DMS 273 treated with DMSO at 0.1 percent for 48 hours (cell line): ENCODE results near the gene TEAD1.
A peak's percentile ranks its signal among the peaks of the same experiment; 100 is the strongest.

Source experiments
- DNase-seq: peaks from one replicate; lab custom pipeline; 2025; lab: John Stamatoyannopoulos, UW

TEAD1 gene

GRCh38 chr11:12834166-12834565, 159.9 kb downstream of the TEAD1 start:
- no peak for DNase-seq

GRCh38 chr11:12834630-12835029, 160.4 kb downstream of the TEAD1 start:
- DNase-seq, result no peak

GRCh38 chr11:12835286-12835685, 161.1 kb downstream of the TEAD1 start:
- DNase-seq, result no peak

- DNase-seq, result no peak
Observed at GRCh38 chr11:12838463-12839123, 164.4 kb downstream of the TEAD1 start.

- DNase-seq, result no peak
Observed at GRCh38 chr11:12840871-12841660, 166.8 kb downstream of the TEAD1 start.

- DNase-seq, result peak; percentile 16
Observed at GRCh38 chr11:12841946-12842630, 167.9 kb downstream of the TEAD1 start.

GRCh38 chr11:12842933-12843636, 168.9 kb downstream of the TEAD1 start:
- DNase-seq, result peak; percentile 27

- DNase-seq, result no peak
Observed at GRCh38 chr11:12845163-12845562, 170.9 kb downstream of the TEAD1 start.

- DNase-seq, result peak; percentile 75
Observed at GRCh38 chr11:12845739-12846358, 171.6 kb downstream of the TEAD1 start.

- no peak for DNase-seq
Observed at GRCh38 chr11:12846786-12847615, 172.8 kb downstream of the TEAD1 start.

- no peak for DNase-seq
Observed at GRCh38 chr11:12848413-12848812, 174.2 kb downstream of the TEAD1 start.

- DNase-seq, result no peak
Observed at GRCh38 chr11:12853325-12853651, 179.1 kb downstream of the TEAD1 start.

GRCh38 chr11:12853652-12854296, 179.6 kb downstream of the TEAD1 start:
- DNase-seq, result no peak

- no peak for DNase-seq
Observed at GRCh38 chr11:12854297-12854661, 180.1 kb downstream of the TEAD1 start.

- no peak for DNase-seq
Observed at GRCh38 chr11:12854829-12855228, 180.6 kb downstream of the TEAD1 start.

- no peak for DNase-seq
Observed at GRCh38 chr11:12856338-12856737, 182.1 kb downstream of the TEAD1 start.

- no peak for DNase-seq
Observed at GRCh38 chr11:12857572-12857971, 183.4 kb downstream of the TEAD1 start.

GRCh38 chr11:12859872-12860657, 185.8 kb downstream of the TEAD1 start:
- no peak for DNase-seq

GRCh38 chr11:12860827-12861226, 186.6 kb downstream of the TEAD1 start:
- no peak for DNase-seq
